A673 (cell line): ENCODE measurements around the gene CDC42BPG. TPM values are rescaled to one million over a fixed set of nuclear protein-coding genes. Genes with fewer than 3 reads are reported as not detected.

ENCODE experiments used
- BruUV-seq: library from RNA; stranded (reverse); fragments of 400-500 nt; replicated peaks from 2 replicates; lab custom pipeline; 2021; lab: Mats Ljungman, UMichigan
- CTCF ChIA-PET: fragments of 300-600 bp; sonication (Branson Sonifier 250); formaldehyde crosslinking; loops from one replicate; lab custom pipeline; 2022; ENCODE audit warnings: antibody characterized with exemption; lab: Charles Lee
- POLR2A ChIA-PET: fragments of 300-600 bp; sonication (Branson Sonifier 250); formaldehyde crosslinking; loops from one replicate; lab custom pipeline; 2022; ENCODE audit warnings: antibody characterized with exemption; ENCODE audit not compliant: low non-redundant PET; lab: Charles Lee
- DNase-seq: peaks from one replicate; pipeline ENCODE4 v3.0.0-alpha.2; 2015; ENCODE audit warnings: low spot score
- H3K27ac ChIP-seq: fragments of 200-600 bp; sonication (generic); 2 replicates; pipeline ENCODE4 v1.5.1; 2016; ENCODE audit warnings: mixed run types, low read depth, mild to moderate bottlenecking, mixed read lengths, antibody characterized with exemption, low read length; ENCODE audit not compliant: poor library complexity, severe bottlenecking
- H3K27me3 ChIP-seq: fragments of 200-600 bp; sonication (generic); replicated peaks from 2 replicates; pipeline ENCODE4 v1.6.1; 2017; ENCODE audit warnings: mixed run types, low read depth, mild to moderate bottlenecking, mixed read lengths, antibody characterized with exemption, low read length; ENCODE audit not compliant: insufficient read depth, poor library complexity
- H3K36me3 ChIP-seq: fragments of 200-600 bp; sonication (generic); 2 replicates; pipeline ENCODE4 v1.6.1; 2016; ENCODE audit warnings: mixed run types, mild to moderate bottlenecking, mixed read lengths, antibody characterized with exemption, low read length; ENCODE audit not compliant: insufficient read depth, poor library complexity, severe bottlenecking
- H3K4me1 ChIP-seq: fragments of 200-600 bp; sonication (generic); 2 replicates; pipeline ENCODE4 v1.6.1; 2017; ENCODE audit warnings: mixed run types, mild to moderate bottlenecking, mixed read lengths, antibody characterized with exemption, low read length; ENCODE audit not compliant: insufficient read depth, poor library complexity, severe bottlenecking
- H3K4me3 ChIP-seq: fragments of 200-600 bp; sonication (generic); 2 replicates; pipeline ENCODE4 v1.5.1; 2016; ENCODE audit warnings: low read depth, mixed run types, mild to moderate bottlenecking, mixed read lengths, low read length; ENCODE audit not compliant: poor library complexity, severe bottlenecking
- H3K9me3 ChIP-seq: fragments of 200-600 bp; sonication (generic); 2 replicates; pipeline ENCODE4 v1.6.1; 2016; ENCODE audit warnings: mixed run types, low read depth, mild to moderate bottlenecking, mixed read lengths, antibody characterized with exemption, low read length; ENCODE audit not compliant: poor library complexity, severe bottlenecking
- EZH2 ChIP-seq: fragments of 200-600 bp; sonication (generic); IDR thresholded peaks from 2 replicates; pipeline ENCODE4 v1.6.1; 2017; ENCODE audit warnings: borderline replicate concordance, low read depth, mild to moderate bottlenecking, mixed read lengths, antibody characterized with exemption, low read length; ENCODE audit not compliant: poor library complexity, severe bottlenecking
- intact Hi-C: fragments of 100-400 bp; cut with micrococcal nuclease; formaldehyde crosslinking; loops from one replicate; pipeline ENCODE4 v1.10.0; 2022; ENCODE audit not compliant: unreplicated experiment
- total RNA-seq: library from RNA; stranded (reverse); gene quantifications from 2 replicates; pipeline ENCODE4 v1.2.3, GENCODE V29; 2021
- TF ChIP-seq, protein P1 (sequence below): fragments of 300-800, 200-600 bp; sonication (generic); conservative IDR thresholded peaks from 2 replicates; pipeline ENCODE4 v1.5.1; 2017; ENCODE audit warnings: low read depth, mild to moderate bottlenecking, antibody characterized with exemption, low read length, moderate library complexity, mixed read lengths

CDC42BPG gene
- total RNA-seq, 1 experiment from 2014 or later, result 4.6 TPM

DNA sequence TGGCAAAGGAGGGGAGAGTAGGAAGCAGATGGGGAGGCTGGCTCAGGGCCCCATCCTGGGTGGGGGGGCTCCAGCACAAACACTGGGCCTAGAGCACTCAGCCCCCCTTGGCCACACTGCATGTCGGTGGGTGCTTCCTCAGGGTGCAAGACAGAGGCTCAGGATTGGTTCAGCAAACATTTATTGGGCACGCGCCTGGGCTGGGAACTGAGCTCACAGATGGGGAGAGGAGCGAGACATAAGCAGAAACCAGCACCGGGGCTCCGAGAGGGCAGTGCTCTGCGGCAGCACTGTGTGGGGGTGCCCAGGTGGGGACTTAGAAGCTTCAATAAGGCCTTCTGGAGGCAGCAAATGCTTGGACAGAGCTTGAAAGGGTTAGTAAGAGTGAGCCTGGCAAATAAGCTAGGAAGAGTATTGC is 46.1 kb upstream of the CDC42BPG start:
- no peaks in the 10 kb centered on the region for H3K27me3 ChIP-seq
- H3K27ac ChIP-seq, result no peak overlapping the region
- no peaks in the 10 kb centered on the region for H3K4me1 ChIP-seq
- no peaks in the 10 kb centered on the region for H3K9me3 ChIP-seq
- BruUV-seq, result no TSS peak
- POLR2A ChIA-PET, result no interaction called here
- TF ChIP-seq, protein P1, sequence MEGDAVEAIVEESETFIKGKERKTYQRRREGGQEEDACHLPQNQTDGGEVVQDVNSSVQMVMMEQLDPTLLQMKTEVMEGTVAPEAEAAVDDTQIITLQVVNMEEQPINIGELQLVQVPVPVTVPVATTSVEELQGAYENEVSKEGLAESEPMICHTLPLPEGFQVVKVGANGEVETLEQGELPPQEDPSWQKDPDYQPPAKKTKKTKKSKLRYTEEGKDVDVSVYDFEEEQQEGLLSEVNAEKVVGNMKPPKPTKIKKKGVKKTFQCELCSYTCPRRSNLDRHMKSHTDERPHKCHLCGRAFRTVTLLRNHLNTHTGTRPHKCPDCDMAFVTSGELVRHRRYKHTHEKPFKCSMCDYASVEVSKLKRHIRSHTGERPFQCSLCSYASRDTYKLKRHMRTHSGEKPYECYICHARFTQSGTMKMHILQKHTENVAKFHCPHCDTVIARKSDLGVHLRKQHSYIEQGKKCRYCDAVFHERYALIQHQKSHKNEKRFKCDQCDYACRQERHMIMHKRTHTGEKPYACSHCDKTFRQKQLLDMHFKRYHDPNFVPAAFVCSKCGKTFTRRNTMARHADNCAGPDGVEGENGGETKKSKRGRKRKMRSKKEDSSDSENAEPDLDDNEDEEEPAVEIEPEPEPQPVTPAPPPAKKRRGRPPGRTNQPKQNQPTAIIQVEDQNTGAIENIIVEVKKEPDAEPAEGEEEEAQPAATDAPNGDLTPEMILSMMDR, result no peak
- TF ChIP-seq EZH2, result no peak
- intact Hi-C loops, result no loop called here
- no peak overlapping the region for H3K4me3 ChIP-seq
- H3K36me3 ChIP-seq, result no peaks in the 10 kb centered on the region
- CTCF ChIA-PET, result interaction anchor here (1.1 kb wide), 1 partner anchor 12 kb away, joined by 3 read pairs; the partner anchor contains the start of gene EHD1
- no peak for DNase-seq

DNA sequence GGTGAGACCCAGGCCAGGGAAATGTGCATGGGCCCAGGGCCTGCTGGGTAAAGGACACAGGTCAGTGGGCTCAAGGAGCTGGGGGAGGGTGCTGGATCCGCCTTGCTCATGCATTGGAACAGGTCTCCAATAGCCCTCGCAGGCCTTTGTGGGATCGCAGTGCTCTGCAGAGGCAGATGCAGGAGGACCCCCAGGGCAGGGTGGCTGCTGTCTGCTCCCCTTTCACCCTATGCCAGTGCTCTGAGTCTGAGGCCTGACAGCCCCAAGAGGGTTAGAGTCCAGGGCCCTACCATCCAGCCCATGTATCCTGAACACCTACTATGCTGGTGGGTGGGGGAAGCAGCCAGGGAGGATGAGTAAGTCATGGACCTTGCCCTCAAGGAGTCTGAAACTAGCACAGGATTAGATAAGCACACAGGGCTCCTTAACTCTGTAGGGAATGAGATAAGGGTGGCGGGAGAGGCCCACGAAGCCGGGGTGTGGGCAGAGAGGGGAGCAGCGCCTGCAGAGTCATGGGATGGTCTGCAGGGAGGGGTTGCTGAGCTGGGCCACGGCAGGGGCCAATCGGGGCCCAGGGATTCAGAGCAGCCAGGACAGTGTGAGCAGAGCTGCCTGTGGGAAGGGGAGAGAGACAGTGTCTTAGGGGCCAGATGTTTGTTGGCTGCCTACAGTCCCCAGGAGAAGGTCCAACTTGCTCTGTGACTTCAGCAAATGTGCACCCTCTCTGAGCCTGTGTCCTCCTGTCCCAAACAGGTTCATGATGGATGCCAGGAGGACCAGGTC is 44.5 kb upstream of the CDC42BPG start:
- Histone ChIP-seq H3K27me3 (no peaks in the 10 kb centered on the region), H3K36me3 (no peaks in the 10 kb centered on the region), H3K4me1 (no peaks in the 10 kb centered on the region), H3K4me3 (no peak overlapping the region), H3K27ac (no peak overlapping the region), H3K9me3 (no peaks in the 10 kb centered on the region)
- DNase-seq, result no peak
- ChIA-PET POLR2A (no interaction called here), CTCF (no interaction called here)
- TF ChIP-seq, protein P1, result no peak
- no peak for TF ChIP-seq EZH2
- intact Hi-C loops, result no loop called here
- BruUV-seq, result no TSS peak

DNA sequence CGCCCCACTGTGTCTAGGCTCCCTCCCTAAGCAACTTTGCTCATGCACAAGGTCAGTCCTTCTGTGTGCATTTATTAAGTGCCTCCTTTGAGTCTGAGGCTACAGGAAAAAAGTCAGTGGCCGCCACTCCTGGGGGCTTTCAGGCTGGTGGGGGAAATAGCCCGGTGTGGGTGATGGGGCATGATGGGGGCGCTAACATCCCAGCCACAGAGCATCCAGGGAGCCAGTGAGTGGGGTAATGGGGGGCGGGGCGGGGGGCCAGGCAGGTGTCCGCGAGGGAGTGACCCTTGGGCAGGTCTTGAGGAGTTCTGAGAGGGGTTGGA is 43.9 kb upstream of the CDC42BPG start:
- intact Hi-C loops, result no loop called here
- ChIA-PET CTCF (interaction anchor here (0.6 to 1.0 kb wide), 10 partner anchors 10 to 110 kb away, joined by 3 to 14 read pairs (median 3); partner anchors contain the start of genes EHD1, PPP2R5B and SF1), POLR2A (no interaction called here)
- no peak overlapping the region for H3K27ac ChIP-seq
- no peak for DNase-seq
- TF ChIP-seq, protein P1, result no peak
- TF ChIP-seq EZH2, result no peak
- no peak overlapping the region for H3K4me3 ChIP-seq
- no peaks in the 10 kb centered on the region for H3K36me3 ChIP-seq
- no TSS peak for BruUV-seq
- H3K9me3 ChIP-seq, result no peaks in the 10 kb centered on the region
- no peaks in the 10 kb centered on the region for H3K27me3 ChIP-seq
- no peaks in the 10 kb centered on the region for H3K4me1 ChIP-seq
